ENCODE data around the gene CECR2.

CECR2 gene

GRCh38 chr22:17435375-17435774, 66.1 kb downstream of the CECR2 start:
- TF ChIP-seq POLR2AphosphoS5 (IDR thresholded peaks at IDR 0.05; ENCODE audit: low read depth, low read length) (no peak), POU2F2 (IDR thresholded peaks at IDR 0.05; ENCODE audit: low read depth, low read length) (no peak), POLR2A (IDR thresholded peaks at IDR 0.05; ENCODE audit: low read depth, low read length) (no peak), SPI1 (IDR thresholded peaks at IDR 0.05; ENCODE audit: low read depth, low read length) (no peak), TAF1 (IDR thresholded peaks at IDR 0.05; ENCODE audit: low read depth, low read length) (no peak), PAX5 (IDR thresholded peaks at IDR 0.05; ENCODE audit: insufficient read depth, low read length, severe bottlenecking) (no peak)
- DNase-seq (ENCODE audit: insufficient read length, low spot score) (no peak), FAIRE-seq (no peak)

GRCh38 chr22:17436382-17436980, 67.2 kb downstream of the CECR2 start:
- TF ChIP-seq POLR2A (IDR thresholded peaks at IDR 0.05; ENCODE audit: low read depth, low read length) (no peak), POU2F2 (IDR thresholded peaks at IDR 0.05; ENCODE audit: low read depth, low read length) (no peak), TAF1 (IDR thresholded peaks at IDR 0.05; ENCODE audit: low read depth, low read length) (no peak), SPI1 (IDR thresholded peaks at IDR 0.05; ENCODE audit: low read depth, low read length) (no peak), PAX5 (IDR thresholded peaks at IDR 0.05; ENCODE audit: insufficient read depth, low read length, severe bottlenecking) (no peak), POLR2AphosphoS5 (IDR thresholded peaks at IDR 0.05; ENCODE audit: low read depth, low read length) (no peak)
- no peak for DNase-seq (ENCODE audit: insufficient read length, low spot score)
- FAIRE-seq, result peak; percentile 71

- peak; percentile 9 for FAIRE-seq
- no peak for DNase-seq (ENCODE audit: insufficient read length, low spot score)
- TF ChIP-seq POLR2AphosphoS5 (IDR thresholded peaks at IDR 0.05; ENCODE audit: low read depth, low read length), result no peak
- TF ChIP-seq POU2F2 (IDR thresholded peaks at IDR 0.05; ENCODE audit: low read depth, low read length), result no peak
Observed at GRCh38 chr22:17436981-17437412, 67.7 kb downstream of the CECR2 start.

GRCh38 chr22:17438026-17438425, 68.8 kb downstream of the CECR2 start:
- TF ChIP-seq TAF1 (IDR thresholded peaks at IDR 0.05; ENCODE audit: low read depth, low read length) (no peak), PAX5 (IDR thresholded peaks at IDR 0.05; ENCODE audit: insufficient read depth, low read length, severe bottlenecking) (no peak), POU2F2 (IDR thresholded peaks at IDR 0.05; ENCODE audit: low read depth, low read length) (no peak), POLR2A (IDR thresholded peaks at IDR 0.05; ENCODE audit: low read depth, low read length) (no peak), SPI1 (IDR thresholded peaks at IDR 0.05; ENCODE audit: low read depth, low read length) (no peak), POLR2AphosphoS5 (IDR thresholded peaks at IDR 0.05; ENCODE audit: low read depth, low read length) (no peak)
- no peak for FAIRE-seq
- DNase-seq (ENCODE audit: insufficient read length, low spot score), result no peak

- no peak for FAIRE-seq
- no peak for TF ChIP-seq POLR2A (IDR thresholded peaks at IDR 0.05; ENCODE audit: low read depth, low read length)
Observed at GRCh38 chr22:17441326-17441725, 72.1 kb downstream of the CECR2 start.

GRCh38 chr22:17443405-17444203, 74.3 kb downstream of the CECR2 start:
- FAIRE-seq (no peak), DNase-seq (ENCODE audit: insufficient read length, low spot score) (no peak)
- TF ChIP-seq POU2F2 (IDR thresholded peaks at IDR 0.05; ENCODE audit: low read depth, low read length) (no peak), POLR2A (IDR thresholded peaks at IDR 0.05; ENCODE audit: low read depth, low read length) (no peak), POLR2AphosphoS5 (IDR thresholded peaks at IDR 0.05; ENCODE audit: low read depth, low read length) (no peak), SPI1 (IDR thresholded peaks at IDR 0.05; ENCODE audit: low read depth, low read length) (no peak), PAX5 (IDR thresholded peaks at IDR 0.05; ENCODE audit: insufficient read depth, low read length, severe bottlenecking) (no peak), TAF1 (IDR thresholded peaks at IDR 0.05; ENCODE audit: low read depth, low read length) (no peak)

More at GRCh38 chr22:17441326-17441725, 72.1 kb downstream of the CECR2 start:
- no peak for DNase-seq (ENCODE audit: insufficient read length, low spot score)

GRCh38 chr22:17444204-17444504, 74.9 kb downstream of the CECR2 start:
- TF ChIP-seq POLR2A (IDR thresholded peaks at IDR 0.05; ENCODE audit: low read depth, low read length) (no peak), POLR2AphosphoS5 (IDR thresholded peaks at IDR 0.05; ENCODE audit: low read depth, low read length) (no peak), PAX5 (IDR thresholded peaks at IDR 0.05; ENCODE audit: insufficient read depth, low read length, severe bottlenecking) (no peak), TAF1 (IDR thresholded peaks at IDR 0.05; ENCODE audit: low read depth, low read length) (no peak), POU2F2 (IDR thresholded peaks at IDR 0.05; ENCODE audit: low read depth, low read length) (no peak), SPI1 (IDR thresholded peaks at IDR 0.05; ENCODE audit: low read depth, low read length) (no peak)
- DNase-seq (ENCODE audit: insufficient read length, low spot score), result no peak
- FAIRE-seq, result no peak

- TF ChIP-seq SPI1 (IDR thresholded peaks at IDR 0.05; ENCODE audit: low read depth, low read length) (no peak), TAF1 (IDR thresholded peaks at IDR 0.05; ENCODE audit: low read depth, low read length) (no peak), POLR2A (IDR thresholded peaks at IDR 0.05; ENCODE audit: low read depth, low read length) (no peak), PAX5 (IDR thresholded peaks at IDR 0.05; ENCODE audit: insufficient read depth, low read length, severe bottlenecking) (no peak), POLR2AphosphoS5 (IDR thresholded peaks at IDR 0.05; ENCODE audit: low read depth, low read length) (no peak), POU2F2 (IDR thresholded peaks at IDR 0.05; ENCODE audit: low read depth, low read length) (no peak)
- DNase-seq (ENCODE audit: insufficient read length, low spot score) (no peak), FAIRE-seq (no peak)
Observed at GRCh38 chr22:17446698-17447097, 77.4 kb downstream of the CECR2 start.

GRCh38 chr22:17451316-17451715, 82.1 kb downstream of the CECR2 start:
- DNase-seq (ENCODE audit: insufficient read length, low spot score) (no peak), FAIRE-seq (no peak)
- TF ChIP-seq TAF1 (IDR thresholded peaks at IDR 0.05; ENCODE audit: low read depth, low read length) (no peak), POLR2A (IDR thresholded peaks at IDR 0.05; ENCODE audit: low read depth, low read length) (no peak), SPI1 (IDR thresholded peaks at IDR 0.05; ENCODE audit: low read depth, low read length) (no peak), POLR2AphosphoS5 (IDR thresholded peaks at IDR 0.05; ENCODE audit: low read depth, low read length) (no peak), PAX5 (IDR thresholded peaks at IDR 0.05; ENCODE audit: insufficient read depth, low read length, severe bottlenecking) (no peak), POU2F2 (IDR thresholded peaks at IDR 0.05; ENCODE audit: low read depth, low read length) (no peak)

GRCh38 chr22:17460895-17461294, 91.6 kb downstream of the CECR2 start:
- FAIRE-seq (no peak), DNase-seq (ENCODE audit: insufficient read length, low spot score) (no peak)
- TF ChIP-seq PAX5 (IDR thresholded peaks at IDR 0.05; ENCODE audit: insufficient read depth, low read length, severe bottlenecking) (no peak), POU2F2 (IDR thresholded peaks at IDR 0.05; ENCODE audit: low read depth, low read length) (no peak), POLR2A (IDR thresholded peaks at IDR 0.05; ENCODE audit: low read depth, low read length) (no peak), SPI1 (IDR thresholded peaks at IDR 0.05; ENCODE audit: low read depth, low read length) (no peak), TAF1 (IDR thresholded peaks at IDR 0.05; ENCODE audit: low read depth, low read length) (no peak), POLR2AphosphoS5 (IDR thresholded peaks at IDR 0.05; ENCODE audit: low read depth, low read length) (no peak)
